Mucosa of descending colon (tissue), 3 donors: ENCODE data around the gene ANKRD33B. TPM values are rescaled to one million over a fixed set of nuclear protein-coding genes. Genes with fewer than 3 reads are reported as not detected.
"Not testable (repeated sequence)": the region's sequence is repeated elsewhere in the genome, so short reads cannot be mapped to it uniquely, and the experiment has no call there.

Experiments
- ATAC-seq: fragments of 200-7000 bp; cut with Tn5 transposase; one replicate; pipeline ENCODE4 v1.9.1; 2020; ENCODE audit warnings: mild to moderate bottlenecking, moderate library complexity
- DNase-seq, 3 donors: peaks; one replicate each; pipeline ENCODE4 v3.0.0-alpha.2; 2020
- H3K36me3 ChIP-seq: fragments of 200-600 bp; one replicate; pipeline ENCODE4 v1.8.0; 2021; ENCODE audit warnings: low read depth, mild to moderate bottlenecking
- H3K4me1 ChIP-seq: fragments of 200-600 bp; one replicate; pipeline ENCODE4 v1.8.0; 2021; ENCODE audit warnings: low read depth, mild to moderate bottlenecking
- H3K4me3 ChIP-seq: fragments of 200-600 bp; one replicate; pipeline ENCODE4 v1.8.0; 2021; ENCODE audit warnings: mild to moderate bottlenecking
- H3K9me3 ChIP-seq: fragments of 200-600 bp; one replicate; pipeline ENCODE4 v1.8.0; 2021; ENCODE audit warnings: mild to moderate bottlenecking
- CTCF ChIP-seq: fragments of 200-600 bp; IDR thresholded peaks from one replicate; pipeline ENCODE4 v1.8.0; 2022; ENCODE audit warnings: antibody characterized with exemption, mild to moderate bottlenecking
- intact Hi-C, 2 donors: fragments of 100-400 bp; cut with DNase I in 1 of 2; cut with micrococcal nuclease in 1 of 2; formaldehyde crosslinking; loops; one replicate each; pipeline versions ENCODE4 v1.11.0 to v1.11.1; 2022; cut with DNase I, micrococcal nuclease
- total RNA-seq, 3 donors: library from RNA; stranded (reverse); fragmentation: NEBNext Ultra II Directional in 2 of 3; extraction: Animal tissue kit (Norgen Biotek cat#: 25700) in 2 of 3; gene quantifications; one replicate each; pipeline versions ENCODE4 v1.2.1 to v1.2.4, GENCODE V29; 2021 to 2023
- donor health status: DM: no; HTN: no; CAD: no; lungs with moderate emphysema.
- donor health status: DM: no; HTN: no; CAD: no.
- donor health status: DM: no; HTN: yes; CAD: no.

The ANKRD33B gene
- total RNA-seq, 3 donors from 2014 or later = 0.96 to 3.3 (median 1.7) TPM

DNA sequence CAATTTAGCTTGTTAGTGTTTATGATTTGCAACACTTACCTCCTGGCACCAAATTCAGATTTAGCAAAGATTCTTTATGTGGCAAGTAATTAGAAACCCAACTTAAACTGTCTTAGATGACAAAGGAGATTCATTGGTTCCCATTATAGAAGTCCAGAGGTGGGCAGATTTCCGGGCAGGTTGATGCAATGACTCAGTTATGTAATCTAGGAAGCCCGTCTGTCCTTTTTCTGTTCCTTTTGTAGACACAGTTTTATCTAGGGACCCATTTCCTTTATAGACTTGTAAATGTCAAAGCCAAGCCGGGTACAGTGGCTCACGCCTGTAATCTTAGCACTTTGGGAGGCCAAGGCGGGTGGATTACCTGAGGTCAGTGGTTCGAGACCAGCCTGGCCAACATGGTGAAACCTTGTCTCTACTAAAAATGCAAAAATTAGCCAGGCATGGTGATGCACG, 20.3 kb upstream of the ANKRD33B start:
- intact Hi-C loops = no loop called here
- Histone ChIP-seq H3K4me3 (no peak overlapping the region), H3K36me3 (no peaks in the 10 kb centered on the region), H3K4me1 (no peaks in the 10 kb centered on the region), H3K9me3 (no peaks in the 10 kb centered on the region)
- ATAC-seq (peak; percentile 34), DNase-seq (no peak)
- no peak for TF ChIP-seq CTCF

- no peak for TF ChIP-seq CTCF
- ATAC-seq = no peak
- no peaks in the 10 kb centered on the region for H3K4me1 ChIP-seq
- no peaks in the 10 kb centered on the region for H3K36me3 ChIP-seq
- intact Hi-C loops = no loop called here
- no peaks in the 10 kb centered on the region for H3K9me3 ChIP-seq
- H3K4me3 ChIP-seq = no peak overlapping the region
- no peak for DNase-seq
Measured at GRCh38 chr5:10545084-10545483, 18.8 kb upstream of the ANKRD33B start.

DNA sequence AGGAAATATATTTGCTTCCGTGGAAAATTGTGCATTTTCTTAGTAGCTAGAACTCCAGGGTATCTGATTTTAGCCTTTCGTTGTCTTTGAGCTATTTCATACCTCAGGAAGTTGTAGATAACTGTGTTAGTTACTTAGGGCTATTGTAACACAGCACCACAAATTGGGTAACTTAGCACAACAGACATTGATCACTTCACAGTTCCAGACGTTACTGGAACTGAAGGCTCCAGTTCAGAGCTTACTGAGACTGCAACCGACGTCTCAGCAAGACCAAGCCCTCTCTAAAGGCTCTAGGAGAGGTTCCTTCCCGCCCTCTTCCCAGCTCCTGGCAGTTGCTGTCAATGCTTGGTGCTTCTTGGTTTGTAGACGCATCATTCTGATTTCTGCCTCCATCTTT, 17.7 kb upstream of the ANKRD33B start:
- Histone ChIP-seq H3K9me3 (no peaks in the 10 kb centered on the region), H3K4me1 (no peaks in the 10 kb centered on the region), H3K4me3 (no peak overlapping the region), H3K36me3 (no peaks in the 10 kb centered on the region)
- no peak for TF ChIP-seq CTCF
- DNase-seq (no peak), ATAC-seq (no peak)
- intact Hi-C loops = no loop called here

GRCh38 chr5:10548418-10549122, 15.3 kb upstream of the ANKRD33B start:
- no peak for ATAC-seq
- intact Hi-C loops = no loop called here

DNA sequence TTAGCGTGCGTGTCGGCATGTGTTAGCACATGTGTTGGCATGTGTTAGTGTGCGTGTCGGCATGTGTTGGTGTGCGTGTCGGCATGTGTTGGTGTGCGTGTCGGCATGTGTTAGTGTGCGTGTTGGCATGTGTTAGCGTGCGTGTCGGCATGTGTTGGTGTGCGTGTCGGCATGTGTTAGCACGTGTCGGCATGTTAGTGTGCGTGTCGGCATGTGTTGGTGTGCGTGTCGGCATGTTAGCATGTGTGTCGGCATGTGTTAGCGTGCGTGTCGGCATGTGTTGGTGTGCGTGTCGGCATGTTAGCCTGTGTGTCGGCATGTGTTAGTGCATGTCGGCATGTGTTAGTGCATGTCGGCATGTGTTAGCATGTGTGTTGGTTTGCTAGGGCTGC, 14.8 kb upstream of the ANKRD33B start:
- H3K9me3 ChIP-seq, ATAC-seq, intact Hi-C loops, H3K36me3 ChIP-seq, H3K4me3 ChIP-seq, H3K4me1 ChIP-seq, DNase-seq: not testable (repeated sequence)

More at GRCh38 chr5:10548418-10549122, 15.3 kb upstream of the ANKRD33B start:
- TF ChIP-seq CTCF = no peak
- no peak for DNase-seq
- Histone ChIP-seq H3K36me3 (no peaks in the 10 kb centered on the region), H3K9me3 (no peaks in the 10 kb centered on the region), H3K4me1 (no peaks in the 10 kb centered on the region), H3K4me3 (no peak overlapping the region)

DNA sequence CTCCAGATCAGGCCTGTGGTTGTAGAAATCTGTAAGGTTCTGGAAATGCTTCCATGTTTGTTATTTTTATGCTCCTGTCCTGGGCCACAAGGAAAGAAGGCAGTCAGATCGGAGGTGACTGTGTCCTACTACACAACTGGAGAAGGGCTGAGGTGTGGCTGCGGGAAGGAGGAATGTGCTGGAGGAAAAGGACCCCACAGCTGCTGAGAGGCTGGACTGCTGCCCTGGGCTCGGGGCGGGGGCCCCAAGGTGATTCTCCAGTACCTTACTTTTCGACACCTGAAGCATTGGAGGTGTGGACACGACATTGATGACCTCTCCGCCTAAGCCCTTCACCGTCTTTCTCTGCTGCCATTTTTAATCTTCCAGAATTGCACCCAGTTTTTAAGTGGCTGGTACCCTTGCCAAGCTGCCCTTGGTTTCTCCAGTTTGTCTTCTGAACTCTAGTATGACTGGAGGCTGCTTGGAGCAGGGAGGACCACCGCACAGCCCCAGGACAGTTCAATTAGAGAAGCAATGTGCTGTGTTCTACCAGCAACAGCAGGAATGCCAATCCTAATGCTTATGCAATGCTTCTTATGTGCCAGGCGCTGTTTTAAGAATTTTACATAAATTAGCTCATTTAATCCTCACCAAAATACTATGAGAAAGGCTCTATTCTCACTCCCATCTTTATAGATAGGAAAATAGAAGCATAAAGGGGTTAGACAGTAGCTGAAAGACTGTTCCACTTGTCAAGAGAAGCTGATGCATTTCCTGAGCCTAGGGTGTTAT, 13.5 kb upstream of the ANKRD33B start:
- H3K9me3 ChIP-seq = no peaks in the 10 kb centered on the region
- no peak overlapping the region for H3K4me3 ChIP-seq
- no peak for DNase-seq
- no peaks in the 10 kb centered on the region for H3K4me1 ChIP-seq
- no peak for TF ChIP-seq CTCF
- intact Hi-C loops = no loop called here
- H3K36me3 ChIP-seq = no peaks in the 10 kb centered on the region
- no peak for ATAC-seq
